Measurements from ENCODE around the gene ZC2HC1C. TPM values are rescaled to one million over a fixed set of nuclear protein-coding genes. Genes with fewer than 3 reads are reported as not detected.

The ZC2HC1C gene
- total and polyA plus RNA-seq, 2 of the 13 experiments (the other 11 are each of a cell fraction or from before 2014, with no cell fraction given), result 3.3 to 3.5 TPM

DNA sequence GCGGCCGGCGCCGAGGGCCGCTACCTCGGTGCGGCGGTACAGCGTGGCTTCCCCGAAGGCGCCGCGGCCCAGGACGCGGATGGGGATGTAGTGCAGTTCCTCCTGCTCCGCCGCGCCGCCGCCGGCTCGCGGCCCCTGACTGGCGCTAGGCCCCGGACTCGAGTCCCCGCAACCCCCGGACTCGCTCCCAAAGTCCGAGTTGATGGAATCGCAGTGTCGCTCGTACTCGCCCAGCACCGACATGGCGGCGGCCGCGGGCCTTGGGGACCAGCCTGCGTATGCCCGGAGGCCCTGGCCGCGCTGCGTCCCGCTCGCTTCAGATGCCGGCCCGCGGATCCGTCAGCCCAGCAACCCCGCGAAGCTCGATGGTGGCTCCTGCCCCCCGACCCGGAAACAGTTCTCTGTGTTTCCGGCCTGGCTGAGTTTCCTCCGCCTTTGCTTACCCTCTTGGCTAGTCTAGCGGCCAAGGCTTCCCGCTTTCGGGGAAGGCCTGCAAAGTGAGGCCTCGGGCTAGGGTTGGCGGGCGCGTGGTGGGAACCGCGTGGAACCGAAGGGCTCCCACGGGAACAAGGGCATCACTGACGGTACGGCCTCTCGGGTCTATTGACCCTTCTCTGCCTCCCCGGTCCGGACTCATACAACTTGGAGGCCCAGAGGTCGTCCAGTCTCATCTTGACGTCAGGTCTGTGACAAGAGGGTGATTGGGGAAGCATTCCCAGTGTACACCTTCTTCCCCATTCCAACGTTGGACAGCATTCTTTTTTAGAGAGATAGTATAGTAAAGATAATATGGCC is 57.4 kb downstream of the ZC2HC1C start, which contains the start of gene NEK9 (continued):
- TF ChIP-seq TEAD2 (CRISPR knock-in tag; IDR thresholded peaks at IDR 0.05) (0 out of 2 replicates have a peak, but pooled peaks have one; percentile 70), ATM (IDR thresholded peaks at IDR 0.05; ENCODE audit: borderline replicate concordance) (no peak), ZNF740 (CRISPR knock-in tag; IDR thresholded peaks at IDR 0.05) (peak; percentile 70; the same call in 1 of the 2 replicates), THYN1 (CRISPR knock-in tag; IDR thresholded peaks at IDR 0.05; ENCODE audit: borderline replicate concordance, low read depth) (no peak), GPBP1L1 (CRISPR knock-in tag; IDR thresholded peaks at IDR 0.05) (no peak), HES4 (CRISPR knock-in tag; IDR thresholded peaks at IDR 0.05; ENCODE audit: borderline replicate concordance) (peak; percentile 82; the same call in 1 of the 2 replicates), MAX (IDR thresholded peaks at IDR 0.05) (peak; percentile 83), NKX3-1 (CRISPR knock-in tag; IDR thresholded peaks at IDR 0.05) (peak; percentile 88), SMAD1 (CRISPR knock-in tag; IDR thresholded peaks at IDR 0.05; ENCODE audit: borderline replicate concordance, low read depth) (peak; percentile 78; the same call in 1 of the 2 replicates), XRCC5 (optimal IDR thresholded peaks at IDR 0.05; ENCODE audit: low read length) (peak; percentile 20), FIP1L1 (IDR thresholded peaks at IDR 0.05; ENCODE audit: borderline replicate concordance, insufficient read depth, low read depth, low read length) (no peak), PAX8 (CRISPR knock-in tag; IDR thresholded peaks at IDR 0.05; ENCODE audit: borderline replicate concordance) (peak; percentile 92; the same call in 1 of the 2 replicates), TCF12 (IDR thresholded peaks at IDR 0.05) (no peak), TCF12 (CRISPR knock-in tag; IDR thresholded peaks at IDR 0.05) (peak; percentile 80), MEF2D (CRISPR knock-in tag; IDR thresholded peaks at IDR 0.05) (0 out of 2 replicates have a peak, but pooled peaks have one; percentile 48), ZEB1 (IDR thresholded peaks at IDR 0.05; ENCODE audit: insufficient replicate concordance, low read depth) (no peak), IKZF4 (CRISPR knock-in tag; IDR thresholded peaks at IDR 0.05; ENCODE audit: borderline replicate concordance, low read depth, not compliant biosample characterization) (peak; percentile 81)
- TF ChIP-seq, protein P1, sequence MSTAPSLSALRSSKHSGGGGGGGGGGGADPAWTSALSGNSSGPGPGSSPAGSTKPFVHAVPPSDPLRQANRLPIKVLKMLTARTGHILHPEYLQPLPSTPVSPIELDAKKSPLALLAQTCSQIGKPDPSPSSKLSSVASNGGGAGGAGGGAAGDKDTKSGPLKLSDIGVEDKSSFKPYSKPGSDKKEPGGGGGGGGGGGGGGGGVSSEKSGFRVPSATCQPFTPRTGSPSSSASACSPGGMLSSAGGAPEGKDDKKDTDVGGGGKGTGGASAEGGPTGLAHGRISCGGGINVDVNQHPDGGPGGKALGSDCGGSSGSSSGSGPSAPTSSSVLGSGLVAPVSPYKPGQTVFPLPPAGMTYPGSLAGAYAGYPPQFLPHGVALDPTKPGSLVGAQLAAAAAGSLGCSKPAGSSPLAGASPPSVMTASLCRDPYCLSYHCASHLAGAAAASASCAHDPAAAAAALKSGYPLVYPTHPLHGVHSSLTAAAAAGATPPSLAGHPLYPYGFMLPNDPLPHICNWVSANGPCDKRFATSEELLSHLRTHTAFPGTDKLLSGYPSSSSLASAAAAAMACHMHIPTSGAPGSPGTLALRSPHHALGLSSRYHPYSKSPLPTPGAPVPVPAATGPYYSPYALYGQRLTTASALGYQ (CRISPR knock-in tag; IDR thresholded peaks at IDR 0.05), result peak; percentile 68; the same call in 1 of the 2 replicates
- TF ChIP-seq, protein P2, sequence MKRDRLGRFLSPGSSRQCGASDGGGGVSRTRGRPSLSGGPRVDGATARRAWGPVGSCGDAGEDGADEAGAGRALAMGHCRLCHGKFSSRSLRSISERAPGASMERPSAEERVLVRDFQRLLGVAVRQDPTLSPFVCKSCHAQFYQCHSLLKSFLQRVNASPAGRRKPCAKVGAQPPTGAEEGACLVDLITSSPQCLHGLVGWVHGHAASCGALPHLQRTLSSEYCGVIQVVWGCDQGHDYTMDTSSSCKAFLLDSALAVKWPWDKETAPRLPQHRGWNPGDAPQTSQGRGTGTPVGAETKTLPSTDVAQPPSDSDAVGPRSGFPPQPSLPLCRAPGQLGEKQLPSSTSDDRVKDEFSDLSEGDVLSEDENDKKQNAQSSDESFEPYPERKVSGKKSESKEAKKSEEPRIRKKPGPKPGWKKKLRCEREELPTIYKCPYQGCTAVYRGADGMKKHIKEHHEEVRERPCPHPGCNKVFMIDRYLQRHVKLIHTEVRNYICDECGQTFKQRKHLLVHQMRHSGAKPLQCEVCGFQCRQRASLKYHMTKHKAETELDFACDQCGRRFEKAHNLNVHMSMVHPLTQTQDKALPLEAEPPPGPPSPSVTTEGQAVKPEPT (CRISPR knock-in tag; IDR thresholded peaks at IDR 0.05; ENCODE audit: low read depth), result no peak
- TF ChIP-seq, protein P3, sequence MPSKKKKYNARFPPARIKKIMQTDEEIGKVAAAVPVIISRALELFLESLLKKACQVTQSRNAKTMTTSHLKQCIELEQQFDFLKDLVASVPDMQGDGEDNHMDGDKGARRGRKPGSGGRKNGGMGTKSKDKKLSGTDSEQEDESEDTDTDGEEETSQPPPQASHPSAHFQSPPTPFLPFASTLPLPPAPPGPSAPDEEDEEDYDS (CRISPR knock-in tag; IDR thresholded peaks at IDR 0.05), result peak; percentile 71
